Loucy (cell line): Measurements from ENCODE around the gene CDK11B.

Experiments used
- H2AFZ ChIP-seq: fragments of 200-600 bp; sonication (generic); 2 replicates; pipeline ENCODE4 v1.6.0; 2016; ENCODE audit warnings: antibody characterized with exemption, mild to moderate bottlenecking, low read length, moderate library complexity
- H3F3A ChIP-seq: fragments of 200-600 bp; 2 replicates; pipeline ENCODE4 v1.6.0; 2016; ENCODE audit warnings: antibody characterized with exemption, low read depth, mild to moderate bottlenecking
- H3K27me3 ChIP-seq: fragments of 200-600 bp; sonication (generic); 2 replicates; pipeline ENCODE4 v1.6.1; 2014; ENCODE audit warnings: low read length, mild to moderate bottlenecking; ENCODE audit not compliant: insufficient read depth, poor library complexity, severe bottlenecking
- H3K36me3 ChIP-seq: fragments of 200-600 bp; sonication (generic); 2 replicates; pipeline ENCODE4 v1.6.1; 2016; ENCODE audit warnings: low read length; ENCODE audit not compliant: insufficient read depth
- H3K4me1 ChIP-seq: fragments of 200-600 bp; sonication (generic); 2 replicates; pipeline ENCODE4 v1.5.1; 2014; ENCODE audit warnings: low read length, mild to moderate bottlenecking; ENCODE audit not compliant: insufficient read depth, poor library complexity, severe bottlenecking
- H3K4me2 ChIP-seq: fragments of 200-600 bp; sonication (generic); 2 replicates; pipeline ENCODE4 v1.6.0; 2014; ENCODE audit warnings: antibody characterized with exemption, low read length, low read depth, mild to moderate bottlenecking; ENCODE audit not compliant: poor library complexity, severe bottlenecking
- H3K4me3 ChIP-seq: fragments of 200-600 bp; sonication (generic); 2 replicates; pipeline ENCODE4 v1.5.1; 2014; ENCODE audit warnings: low read length, mild to moderate bottlenecking, mixed read lengths; ENCODE audit not compliant: poor library complexity, severe bottlenecking
- H3K79me2 ChIP-seq: fragments of 200-600 bp; sonication (generic); 2 replicates; pipeline ENCODE4 v1.6.1; 2014; ENCODE audit warnings: low read length; ENCODE audit not compliant: insufficient read depth
- H3K9ac ChIP-seq: fragments of 200-600 bp; sonication (generic); 2 replicates; pipeline ENCODE4 v1.6.0; 2014; ENCODE audit warnings: mild to moderate bottlenecking, low read depth, low read length, moderate library complexity; ENCODE audit not compliant: poor library complexity, severe bottlenecking
- H3K9me2 ChIP-seq: fragments of 200-600 bp; sonication (generic); replicated peaks from 2 replicates; pipeline ENCODE4 v1.6.1; 2016; ENCODE audit warnings: low read depth, low read length, mixed read lengths
- H3K9me3 ChIP-seq: fragments of 200-600 bp; sonication (generic); 2 replicates; pipeline ENCODE4 v1.6.1; 2014; ENCODE audit warnings: mild to moderate bottlenecking, antibody characterized with exemption, low read length, low read depth; ENCODE audit not compliant: insufficient read depth
- H4K20me1 ChIP-seq: fragments of 200-600 bp; sonication (generic); 2 replicates; pipeline ENCODE4 v1.6.0; 2014; ENCODE audit warnings: antibody characterized with exemption, low read length, mild to moderate bottlenecking; ENCODE audit not compliant: insufficient read depth, poor library complexity, severe bottlenecking
- EZH2phosphoT487 ChIP-seq: fragments of 200-600 bp; IDR thresholded peaks from 2 replicates; pipeline ENCODE4 v1.6.1; 2018; ENCODE audit warnings: antibody characterized with exemption, mild to moderate bottlenecking, moderate library complexity, borderline replicate concordance
- TF ChIP-seq, protein P1 (sequence below): fragments of 200-600 bp; sonication (generic); conservative IDR thresholded peaks from 2 replicates; pipeline ENCODE4 v1.5.1; 2014; ENCODE audit warnings: mild to moderate bottlenecking, antibody characterized with exemption, low read length

The CDK11B gene

DNA sequence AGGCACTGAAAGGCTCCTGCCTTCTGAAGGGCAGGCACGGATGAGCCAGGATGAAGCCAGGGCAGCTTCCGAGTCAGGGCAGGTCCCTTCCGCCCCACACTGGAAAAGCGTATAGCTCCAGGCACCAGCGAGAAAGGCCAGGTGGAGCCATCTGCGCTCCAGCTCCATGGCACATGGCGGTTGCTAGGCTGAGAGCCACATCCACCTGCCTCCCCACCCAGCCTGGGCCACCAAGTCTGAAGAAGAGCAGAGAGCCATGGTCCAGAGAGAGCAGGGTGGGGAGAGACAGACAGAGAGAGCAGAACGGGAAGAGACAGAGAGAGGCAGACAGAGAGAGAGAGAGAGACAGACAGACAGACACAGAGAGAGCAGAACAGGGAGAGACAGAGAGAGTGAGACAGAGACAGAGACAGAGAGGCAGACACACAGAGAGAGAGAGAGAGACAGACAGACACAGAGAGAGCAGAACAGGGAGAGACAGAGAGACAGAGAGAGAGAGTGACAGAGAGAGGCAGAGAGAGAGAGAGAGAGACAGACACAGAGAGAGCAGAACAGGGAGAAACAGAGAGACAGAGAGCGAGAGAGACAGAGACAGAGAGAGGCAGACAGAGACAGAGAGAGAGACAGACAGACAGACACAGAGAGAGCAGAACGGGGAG lies 64.1 kb downstream of the CDK11B start:
- no peaks in the 10 kb centered on the region for H3K9me2 ChIP-seq
- H3K9me3 ChIP-seq = no peaks in the 10 kb centered on the region
- no peaks in the 10 kb centered on the region for H3F3A ChIP-seq
- H3K4me3 ChIP-seq = no peak overlapping the region
- H3K9ac ChIP-seq = no peak overlapping the region
- no peak overlapping the region for H2AFZ ChIP-seq
- H4K20me1 ChIP-seq = no peaks in the 10 kb centered on the region
- peaks cover 19% of the 10 kb centered on the region for H3K27me3 ChIP-seq
- no peaks in the 10 kb centered on the region for H3K79me2 ChIP-seq
- no peaks in the 10 kb centered on the region for H3K4me1 ChIP-seq
- TF ChIP-seq, protein P1, sequence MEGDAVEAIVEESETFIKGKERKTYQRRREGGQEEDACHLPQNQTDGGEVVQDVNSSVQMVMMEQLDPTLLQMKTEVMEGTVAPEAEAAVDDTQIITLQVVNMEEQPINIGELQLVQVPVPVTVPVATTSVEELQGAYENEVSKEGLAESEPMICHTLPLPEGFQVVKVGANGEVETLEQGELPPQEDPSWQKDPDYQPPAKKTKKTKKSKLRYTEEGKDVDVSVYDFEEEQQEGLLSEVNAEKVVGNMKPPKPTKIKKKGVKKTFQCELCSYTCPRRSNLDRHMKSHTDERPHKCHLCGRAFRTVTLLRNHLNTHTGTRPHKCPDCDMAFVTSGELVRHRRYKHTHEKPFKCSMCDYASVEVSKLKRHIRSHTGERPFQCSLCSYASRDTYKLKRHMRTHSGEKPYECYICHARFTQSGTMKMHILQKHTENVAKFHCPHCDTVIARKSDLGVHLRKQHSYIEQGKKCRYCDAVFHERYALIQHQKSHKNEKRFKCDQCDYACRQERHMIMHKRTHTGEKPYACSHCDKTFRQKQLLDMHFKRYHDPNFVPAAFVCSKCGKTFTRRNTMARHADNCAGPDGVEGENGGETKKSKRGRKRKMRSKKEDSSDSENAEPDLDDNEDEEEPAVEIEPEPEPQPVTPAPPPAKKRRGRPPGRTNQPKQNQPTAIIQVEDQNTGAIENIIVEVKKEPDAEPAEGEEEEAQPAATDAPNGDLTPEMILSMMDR = no peak
- no peak for TF ChIP-seq EZH2phosphoT487
- no peak overlapping the region for H3K4me2 ChIP-seq
- H3K36me3 ChIP-seq = no peaks in the 10 kb centered on the region

DNA sequence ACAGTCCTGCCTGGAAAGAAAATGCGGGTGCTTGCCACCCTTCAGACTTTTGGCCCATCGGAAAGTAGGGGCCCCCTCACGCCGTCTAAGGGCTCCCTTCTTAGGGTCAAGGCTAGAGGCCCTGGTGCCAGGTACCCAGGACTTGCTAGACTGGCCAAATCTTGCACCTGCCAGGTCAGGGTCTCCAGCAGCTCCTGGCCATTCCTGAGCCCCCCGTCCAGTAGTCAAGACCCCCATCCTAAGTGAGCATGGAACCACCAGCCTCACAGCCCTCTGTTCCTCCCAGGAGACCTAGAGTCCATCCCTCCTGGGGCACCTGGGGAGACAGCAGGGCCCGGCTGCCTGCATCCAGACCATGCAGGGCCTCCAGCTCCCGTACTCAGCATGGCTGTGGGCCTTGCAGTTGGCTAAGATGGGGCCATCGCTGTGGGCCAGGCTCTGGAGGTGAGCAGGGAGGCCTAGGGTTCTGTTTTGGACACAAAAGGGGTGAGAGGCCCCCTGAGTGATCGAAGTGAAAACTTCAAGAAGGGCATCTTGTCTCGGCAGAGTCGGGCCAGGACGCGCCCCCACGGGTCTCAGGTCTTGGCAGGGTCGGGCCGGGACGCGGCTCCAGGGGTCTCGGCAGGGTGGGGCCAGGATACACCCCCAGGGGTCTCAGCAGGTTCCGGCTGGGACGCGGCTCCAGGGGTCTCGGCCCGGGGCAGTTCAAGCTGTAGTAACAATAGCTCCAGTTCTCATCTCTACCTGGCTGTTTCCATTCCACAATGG lies 64.8 kb downstream of the CDK11B start:
- Histone ChIP-seq H3K27me3 (peaks cover 19% of the 10 kb centered on the region), H3K9ac (no peak overlapping the region), H3K9me3 (no peaks in the 10 kb centered on the region), H3K79me2 (no peaks in the 10 kb centered on the region), H3K4me3 (no peak overlapping the region), H3K4me1 (no peaks in the 10 kb centered on the region), H2AFZ (no peak overlapping the region), H3K9me2 (no peaks in the 10 kb centered on the region), H3K4me2 (no peak overlapping the region), H3K36me3 (no peaks in the 10 kb centered on the region), H4K20me1 (no peaks in the 10 kb centered on the region), H3F3A (no peaks in the 10 kb centered on the region)
- TF ChIP-seq, protein P1 = no peak
- TF ChIP-seq EZH2phosphoT487 = no peak

DNA sequence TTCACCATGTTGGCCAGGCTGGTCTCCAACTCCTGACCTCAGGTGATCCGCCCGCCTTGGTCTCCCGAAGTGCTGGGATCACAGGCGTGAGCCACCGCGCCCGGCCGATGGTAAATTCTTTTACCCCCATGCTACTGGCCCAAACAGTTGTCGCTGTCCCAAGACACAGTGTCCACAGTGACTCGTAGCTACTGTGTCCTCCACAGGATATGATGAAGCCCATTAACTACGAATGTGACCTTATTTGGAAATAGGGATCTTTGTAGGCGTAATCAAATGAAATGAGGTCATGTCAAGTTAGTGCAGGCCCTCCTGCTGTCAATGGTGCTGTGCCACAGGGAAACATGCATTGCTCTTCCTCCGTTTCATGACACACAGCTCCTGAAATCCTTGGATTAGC lies 67.4 kb downstream of the CDK11B start:
- H3K4me2 ChIP-seq = no peak overlapping the region
- no peak overlapping the region for H3K4me3 ChIP-seq
- no peaks in the 10 kb centered on the region for H3K9me3 ChIP-seq
- H3K79me2 ChIP-seq = no peaks in the 10 kb centered on the region
- no peaks in the 10 kb centered on the region for H3K4me1 ChIP-seq
- H3K27me3 ChIP-seq = peaks cover 17% of the 10 kb centered on the region
- H3K9me2 ChIP-seq = no peaks in the 10 kb centered on the region
- no peaks in the 10 kb centered on the region for H3F3A ChIP-seq
- no peak overlapping the region for H2AFZ ChIP-seq
- H4K20me1 ChIP-seq = no peaks in the 10 kb centered on the region
- TF ChIP-seq, protein P1 = no peak
- no peak for TF ChIP-seq EZH2phosphoT487
- H3K36me3 ChIP-seq = no peaks in the 10 kb centered on the region
- no peak overlapping the region for H3K9ac ChIP-seq
